IPS-15b (cell line): ENCODE measurements around the gene EPHA8.

Experiments used
- H3K27me3 ChIP-seq: one replicate; pipeline ENCODE4 v1.6.1; 2013; ENCODE audit warnings: low read length; ENCODE audit not compliant: control insufficient read depth, insufficient read depth
- H3K36me3 ChIP-seq: one replicate; pipeline ENCODE4 v1.6.1; 2013; ENCODE audit warnings: low read length; ENCODE audit not compliant: control insufficient read depth, insufficient read depth
- H3K4me1 ChIP-seq: one replicate; pipeline ENCODE4 v1.6.1; 2013; ENCODE audit warnings: mild to moderate bottlenecking, low read length; ENCODE audit not compliant: control insufficient read depth, insufficient read depth
- H3K4me3 ChIP-seq: one replicate; pipeline ENCODE4 v1.5.1; 2013; ENCODE audit warnings: low read depth, low read length
- H3K9ac ChIP-seq: one replicate; pipeline ENCODE4 v1.6.1; 2013; ENCODE audit warnings: low read depth, mild to moderate bottlenecking, low read length
- H3K9me3 ChIP-seq: one replicate; pipeline ENCODE4 v1.6.1; 2013; ENCODE audit warnings: mild to moderate bottlenecking, low read length; ENCODE audit not compliant: control insufficient read depth, insufficient read depth

Gene EPHA8

DNA sequence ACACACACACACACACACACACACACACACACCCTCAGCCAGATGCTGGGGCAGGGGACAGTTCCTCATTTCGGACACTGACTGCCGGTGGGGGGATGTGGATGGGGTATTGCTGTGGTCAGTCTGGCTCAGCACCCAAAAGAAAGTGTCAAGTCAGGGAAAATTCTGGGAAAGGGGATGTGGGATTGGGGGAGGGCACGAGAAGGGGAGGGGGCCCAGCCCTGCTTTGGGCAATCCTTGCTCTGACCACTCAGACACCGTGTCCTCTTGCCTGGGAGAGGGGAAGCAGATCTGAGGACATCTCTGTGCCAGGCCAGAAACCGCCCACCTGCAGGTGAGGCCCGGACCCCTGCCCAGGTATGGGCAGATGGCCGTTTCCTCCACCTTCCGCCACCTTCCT, 80.1 kb downstream of the EPHA8 start, which contains the start of gene C1QC:
TSS of gene C1QC (plus strand) at position 253 of the 400 bp plus-strand sequence. CDS start 391 bp downstream, outside the sequence.
- H3K9ac ChIP-seq: no peak within 1 kb of the TSS
- H3K27me3 ChIP-seq: no peaks in the 10 kb centered on the region
- no peak within 1 kb of the TSS for H3K4me3 ChIP-seq
- H3K9me3 ChIP-seq: no peaks in the 10 kb centered on the region
- H3K4me1 ChIP-seq: peaks cover 6% of the 10 kb centered on the region
- H3K36me3 ChIP-seq: no peaks in the 10 kb centered on the region

DNA sequence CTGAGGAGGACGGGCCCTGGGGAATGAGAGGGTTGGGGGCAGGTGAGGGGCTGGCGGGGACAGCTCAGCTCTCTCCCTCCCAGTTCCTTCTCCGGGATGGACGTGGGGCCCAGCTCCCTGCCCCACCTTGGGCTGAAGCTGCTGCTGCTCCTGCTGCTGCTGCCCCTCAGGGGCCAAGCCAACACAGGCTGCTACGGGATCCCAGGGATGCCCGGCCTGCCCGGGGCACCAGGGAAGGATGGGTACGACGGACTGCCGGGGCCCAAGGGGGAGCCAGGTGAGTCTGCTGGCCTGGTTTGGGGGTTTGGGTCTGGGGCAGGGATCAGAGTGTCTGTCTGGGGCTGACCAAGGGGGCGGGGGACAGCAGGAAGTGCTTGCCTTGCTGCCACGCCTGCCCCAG, 80.6 kb downstream of the EPHA8 start:
- Histone ChIP-seq H3K9me3 (no peaks in the 10 kb centered on the region), H3K4me1 (peaks cover 5% of the 10 kb centered on the region), H3K4me3 (no peak overlapping the region), H3K27me3 (no peaks in the 10 kb centered on the region), H3K36me3 (no peaks in the 10 kb centered on the region), H3K9ac (no peak overlapping the region)

DNA sequence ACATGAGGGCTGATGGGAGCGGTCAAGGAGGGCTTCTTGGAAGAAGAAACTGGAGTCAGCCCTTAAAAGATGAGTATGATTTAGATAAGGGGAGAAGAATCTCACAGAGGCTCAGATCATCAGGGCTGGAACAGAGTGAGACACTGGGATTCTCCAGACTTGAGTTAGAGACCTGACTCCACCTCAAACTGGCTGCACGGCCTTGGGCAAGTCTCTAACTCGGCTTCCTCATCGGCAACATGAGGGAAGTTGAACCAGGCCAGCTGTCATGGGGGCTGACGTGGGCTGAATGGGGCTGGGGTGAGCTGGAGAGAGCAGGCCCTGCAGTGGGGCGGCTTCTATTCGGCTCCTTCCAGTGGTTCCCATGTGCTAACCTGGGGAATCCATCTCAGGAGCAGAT, 82.6 kb downstream of the EPHA8 start:
- no peak overlapping the region for H3K4me3 ChIP-seq
- H3K36me3 ChIP-seq: no peaks in the 10 kb centered on the region
- no peaks in the 10 kb centered on the region for H3K9me3 ChIP-seq
- no peaks in the 10 kb centered on the region for H3K27me3 ChIP-seq
- H3K9ac ChIP-seq: no peak overlapping the region
- no peaks in the 10 kb centered on the region for H3K4me1 ChIP-seq

DNA sequence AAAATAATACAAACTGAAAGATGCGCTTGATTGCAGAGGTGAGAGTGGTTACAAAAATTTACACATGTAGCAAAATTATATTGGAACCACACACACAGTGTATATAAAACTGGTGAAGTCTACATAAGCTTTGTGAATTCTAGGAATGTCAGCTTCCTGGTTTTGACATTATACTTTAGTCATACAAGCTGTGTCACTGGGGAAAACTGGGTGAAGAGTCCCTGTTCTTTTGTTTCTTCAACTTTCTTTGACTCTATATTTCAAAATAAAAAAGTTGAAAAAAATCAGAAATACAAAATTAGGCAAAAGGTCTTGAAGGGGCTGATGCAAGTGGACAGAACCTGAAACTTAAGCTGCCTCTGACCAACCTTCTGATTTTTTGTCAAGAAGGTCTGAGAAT, 83.1 kb downstream of the EPHA8 start:
- no peaks in the 10 kb centered on the region for H3K36me3 ChIP-seq
- no peaks in the 10 kb centered on the region for H3K9me3 ChIP-seq
- H3K9ac ChIP-seq: no peak overlapping the region
- no peaks in the 10 kb centered on the region for H3K4me1 ChIP-seq
- no peak overlapping the region for H3K4me3 ChIP-seq
- no peaks in the 10 kb centered on the region for H3K27me3 ChIP-seq

DNA sequence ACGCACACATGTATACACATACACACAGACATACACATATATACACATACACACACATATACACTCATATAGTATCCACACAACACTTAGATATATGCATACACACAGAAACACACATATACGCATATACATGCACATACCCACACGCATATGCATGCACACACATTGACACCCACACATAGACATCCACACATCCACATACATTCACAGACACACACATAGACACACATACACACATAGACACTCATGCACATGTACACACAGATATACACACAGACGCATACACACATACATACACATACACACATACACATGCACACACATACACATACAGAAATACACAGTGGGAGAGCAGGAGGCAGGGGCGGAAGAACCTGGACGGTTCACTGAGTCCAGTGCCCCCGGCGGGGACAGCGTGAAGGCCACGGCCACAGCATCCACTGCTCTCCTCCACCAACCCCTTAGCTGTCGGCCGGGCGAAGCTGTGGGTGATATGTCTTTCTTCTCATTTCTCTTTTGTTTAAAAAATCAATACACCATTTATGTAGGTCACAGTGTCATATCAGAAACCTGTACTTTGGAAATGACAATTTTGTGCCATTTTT, 86.9 kb downstream of the EPHA8 start:
- H3K36me3 ChIP-seq: no peaks in the 10 kb centered on the region
- H3K4me3 ChIP-seq: no peak overlapping the region
- no peak overlapping the region for H3K9ac ChIP-seq
- no peaks in the 10 kb centered on the region for H3K27me3 ChIP-seq
- H3K9me3 ChIP-seq: no peaks in the 10 kb centered on the region
- no peaks in the 10 kb centered on the region for H3K4me1 ChIP-seq

DNA sequence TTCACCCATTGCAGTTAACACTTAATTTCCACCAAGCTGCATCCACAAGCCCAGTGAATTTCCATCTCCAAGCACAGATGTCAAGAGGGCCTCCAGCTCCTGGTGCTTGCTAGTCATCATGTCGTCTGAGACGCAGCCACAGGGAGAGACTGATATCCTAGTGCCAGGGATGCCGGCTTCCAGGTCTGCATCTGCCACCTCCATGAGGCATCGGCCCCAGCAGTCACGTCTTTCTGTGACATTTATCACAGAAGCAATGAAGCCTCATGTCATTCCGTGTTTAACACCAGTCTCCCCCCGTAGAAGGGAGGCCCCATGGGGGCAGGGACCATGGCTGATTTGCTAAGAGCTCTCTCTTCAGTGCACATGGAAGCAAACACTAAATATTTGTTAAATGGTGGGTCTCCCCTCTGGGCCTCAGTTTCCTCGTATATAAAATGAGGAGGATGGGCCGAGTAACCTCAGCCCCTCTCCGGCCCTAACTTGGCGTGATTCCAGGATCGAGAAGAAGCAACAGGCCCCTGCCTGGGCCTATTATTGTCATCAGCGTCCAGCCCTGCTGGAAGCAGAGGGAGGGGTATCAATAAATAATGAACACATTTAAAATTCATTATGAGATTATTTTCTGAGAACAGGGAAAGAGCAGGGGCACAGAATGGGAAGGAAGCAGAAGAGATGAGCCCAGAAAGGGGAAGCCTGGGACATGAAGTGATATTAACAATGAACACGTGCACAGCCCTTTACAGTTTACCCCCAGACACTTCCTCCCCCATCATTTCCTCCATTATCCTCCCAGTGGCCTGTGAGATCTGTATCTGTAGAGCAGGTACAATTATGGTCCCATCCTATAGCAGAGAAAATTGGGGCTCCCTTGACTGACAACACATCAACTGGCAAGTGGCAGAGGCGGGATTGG, 88.9 kb downstream of the EPHA8 start:
- no peaks in the 10 kb centered on the region for H3K36me3 ChIP-seq
- no peaks in the 10 kb centered on the region for H3K9me3 ChIP-seq
- no peak overlapping the region for H3K9ac ChIP-seq
- no peak overlapping the region for H3K4me3 ChIP-seq
- H3K4me1 ChIP-seq: no peaks in the 10 kb centered on the region
- no peaks in the 10 kb centered on the region for H3K27me3 ChIP-seq

DNA sequence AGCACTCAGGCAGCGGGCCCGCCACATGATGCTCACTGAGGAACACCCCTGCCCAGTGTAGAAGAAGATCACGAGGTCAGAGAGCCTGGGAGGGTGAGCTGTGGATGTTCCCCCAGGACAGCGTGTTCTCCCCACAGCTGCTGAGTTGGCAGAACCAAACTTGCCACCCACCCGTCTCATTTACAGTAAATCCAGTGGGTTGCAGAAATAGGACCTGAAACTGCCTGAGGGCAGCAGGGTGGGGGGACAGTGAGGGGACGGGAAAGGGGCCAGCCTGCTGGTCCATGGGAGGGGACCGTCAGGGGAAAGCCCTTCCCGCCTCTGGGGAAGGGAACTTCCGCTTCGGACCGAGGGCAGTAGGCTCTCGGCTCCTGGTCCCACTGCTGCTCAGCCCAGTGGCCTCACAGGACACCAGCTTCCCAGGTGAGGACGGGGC, 89.6 kb downstream of the EPHA8 start, which contains the start of gene C1QB:
TSS of gene C1QB (plus strand) at position 356 of the 436 bp plus-strand sequence. CDS start 6,227 bp downstream, outside the sequence.
- Histone ChIP-seq H3K4me1 (no peaks in the 10 kb centered on the region), H3K27me3 (no peaks in the 10 kb centered on the region), H3K4me3 (no peak within 1 kb of the TSS), H3K9me3 (no peaks in the 10 kb centered on the region), H3K9ac (no peak within 1 kb of the TSS), H3K36me3 (no peaks in the 10 kb centered on the region)
